ENCODE data around the gene SLF2. TPM values are rescaled to one million over a fixed set of nuclear protein-coding genes. Genes with fewer than 3 reads are reported as not detected.

The SLF2 gene
- total and polyA plus RNA-seq, 8 donors: 9.5 to 16.8 (median 11.8) TPM

DNA sequence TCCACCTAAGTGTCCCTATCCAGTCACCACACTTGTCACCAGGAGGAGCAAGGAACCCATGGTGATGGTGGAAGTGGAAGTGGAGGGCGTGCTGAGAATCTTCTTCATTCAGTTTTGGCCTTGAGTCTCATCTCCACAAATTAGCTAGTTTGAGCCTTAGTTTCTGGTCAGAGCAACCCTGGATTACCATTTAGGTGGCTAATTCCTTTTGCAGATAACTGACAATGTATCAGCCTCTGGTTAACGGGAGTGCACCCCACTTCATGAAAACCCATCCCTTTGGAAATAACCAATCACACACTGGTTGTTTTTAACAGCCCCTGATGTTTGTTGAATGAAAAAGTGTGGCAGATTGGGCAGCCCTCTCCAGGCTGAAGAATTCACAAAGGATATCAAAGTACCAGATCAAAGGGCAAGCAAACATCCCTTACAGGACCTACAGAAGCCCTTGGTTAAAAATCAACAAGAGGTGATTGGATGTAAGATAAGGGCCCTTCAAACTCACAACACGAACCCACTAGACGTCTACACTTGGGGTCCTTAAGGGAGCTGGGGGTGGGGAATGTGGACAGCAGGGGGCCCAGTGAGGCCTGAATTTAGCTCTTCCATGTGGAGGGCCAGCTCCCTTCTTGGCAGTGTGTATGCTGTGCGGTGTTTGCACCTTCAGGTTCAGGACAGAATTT, 37.1 kb upstream of the SLF2 start:
- Histone ChIP-seq H3K9me3 (no peaks in the 10 kb centered on the region), H3K4me1 (no peaks in the 10 kb centered on the region), H3K27ac (no peak overlapping the region), H3K36me3 (no peaks in the 10 kb centered on the region), H3K4me3 (no peak overlapping the region), H3K27me3 (peaks cover 0 to 8% (median 0%) of the 10 kb centered on the region in 4 donors)
- intact Hi-C loops (cut with DNase I): loop anchor here in 1 of 3 donors (10.0 kb wide), 1 partner anchor 311 kb away; no protein-coding TSS in a partner anchor
- TF ChIP-seq, protein P1, sequence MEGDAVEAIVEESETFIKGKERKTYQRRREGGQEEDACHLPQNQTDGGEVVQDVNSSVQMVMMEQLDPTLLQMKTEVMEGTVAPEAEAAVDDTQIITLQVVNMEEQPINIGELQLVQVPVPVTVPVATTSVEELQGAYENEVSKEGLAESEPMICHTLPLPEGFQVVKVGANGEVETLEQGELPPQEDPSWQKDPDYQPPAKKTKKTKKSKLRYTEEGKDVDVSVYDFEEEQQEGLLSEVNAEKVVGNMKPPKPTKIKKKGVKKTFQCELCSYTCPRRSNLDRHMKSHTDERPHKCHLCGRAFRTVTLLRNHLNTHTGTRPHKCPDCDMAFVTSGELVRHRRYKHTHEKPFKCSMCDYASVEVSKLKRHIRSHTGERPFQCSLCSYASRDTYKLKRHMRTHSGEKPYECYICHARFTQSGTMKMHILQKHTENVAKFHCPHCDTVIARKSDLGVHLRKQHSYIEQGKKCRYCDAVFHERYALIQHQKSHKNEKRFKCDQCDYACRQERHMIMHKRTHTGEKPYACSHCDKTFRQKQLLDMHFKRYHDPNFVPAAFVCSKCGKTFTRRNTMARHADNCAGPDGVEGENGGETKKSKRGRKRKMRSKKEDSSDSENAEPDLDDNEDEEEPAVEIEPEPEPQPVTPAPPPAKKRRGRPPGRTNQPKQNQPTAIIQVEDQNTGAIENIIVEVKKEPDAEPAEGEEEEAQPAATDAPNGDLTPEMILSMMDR (IDR thresholded peaks at IDR 0.05): no peak
- DNase-seq (no peak), FAIRE-seq (no peak), ATAC-seq (no peak)
- WGBS, 2 donors: 36 to 44% methylated on average over 5 of the region's 5 CpGs

DNA sequence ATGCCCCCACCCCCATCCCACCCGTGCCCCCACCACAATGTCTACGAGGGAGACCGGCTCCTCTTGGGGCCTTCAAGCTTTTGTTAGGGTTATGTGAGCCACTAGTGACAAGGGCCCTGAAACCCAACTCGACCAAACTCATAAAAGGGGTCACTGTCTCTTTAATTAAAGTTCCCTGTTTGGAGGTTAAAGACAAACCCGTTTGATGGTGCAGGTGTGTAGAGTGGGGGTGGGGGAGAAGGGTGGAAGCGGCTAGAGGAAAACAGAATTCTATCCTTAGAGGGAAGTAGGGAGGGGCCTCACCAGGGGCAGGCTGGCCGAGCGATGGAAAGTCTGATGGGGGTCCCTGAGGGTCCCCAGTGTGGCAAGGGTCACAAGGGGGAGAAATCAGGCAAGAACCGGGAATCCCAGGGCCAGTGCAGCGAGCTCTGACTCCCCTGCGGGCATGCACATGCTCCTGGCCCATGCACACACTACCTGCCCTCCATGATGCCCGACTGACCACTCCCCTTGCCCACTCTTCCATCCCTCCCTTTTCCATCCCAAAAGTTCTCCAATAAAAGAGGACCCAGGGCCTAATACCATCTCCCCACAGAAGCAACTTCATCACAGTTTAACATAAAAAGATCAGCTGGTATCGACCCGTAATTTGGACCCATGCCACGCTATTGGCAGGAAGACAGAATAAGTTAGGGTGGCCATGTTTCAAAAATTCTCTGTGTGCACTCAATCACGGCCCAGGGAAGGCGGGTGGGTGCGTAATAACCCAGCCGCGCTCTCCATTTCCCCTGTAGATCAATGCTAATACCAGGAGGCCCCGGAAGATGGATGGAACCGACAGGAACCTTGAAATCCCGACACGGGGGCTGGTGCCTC, 35.9 kb upstream of the SLF2 start:
- Histone ChIP-seq H3K27ac (no peak overlapping the region), H3K36me3 (no peaks in the 10 kb centered on the region), H3K27me3 (peaks cover 0 to 8% (median 0%) of the 10 kb centered on the region in 4 donors), H3K4me1 (no peaks in the 10 kb centered on the region), H3K9me3 (no peaks in the 10 kb centered on the region), H3K4me3 (no peak overlapping the region)
- WGBS, 2 donors: 23 to 28% methylated on average over 24 of the region's 24 CpGs
- no peak for ATAC-seq
- TF ChIP-seq, protein P1 (IDR thresholded peaks at IDR 0.05): no peak
- DNase-seq: no peak
- intact Hi-C loops (cut with DNase I): loop anchor here in 1 of 3 donors (10.0 kb wide), 1 partner anchor 312 kb away; no protein-coding TSS in a partner anchor
- FAIRE-seq: no peak

DNA sequence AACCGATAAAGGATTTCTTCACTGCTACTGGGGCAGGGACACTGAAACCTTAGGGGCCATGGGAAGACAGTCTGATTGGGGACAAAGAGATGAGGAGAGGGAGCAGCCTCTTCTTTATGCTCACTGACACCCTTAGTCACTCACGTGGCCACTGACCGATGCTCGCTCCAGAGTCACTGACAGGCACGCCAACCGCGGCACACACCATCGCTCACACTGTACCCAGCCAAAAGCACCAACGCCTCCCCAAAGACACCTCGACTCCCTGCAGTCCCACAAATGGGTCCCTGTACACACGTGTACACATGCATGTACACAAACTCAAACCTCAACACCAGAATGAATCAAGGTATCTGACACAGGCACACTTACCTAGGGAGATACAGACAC, 35.3 kb upstream of the SLF2 start:
- no peak for DNase-seq
- H3K27me3 ChIP-seq: peaks cover 0 to 8% (median 0%) of the 10 kb centered on the region in 4 donors
- intact Hi-C loops (cut with DNase I): loop anchor here in 1 of 3 donors (10.0 kb wide), 1 partner anchor 313 kb away; no protein-coding TSS in a partner anchor

DNA sequence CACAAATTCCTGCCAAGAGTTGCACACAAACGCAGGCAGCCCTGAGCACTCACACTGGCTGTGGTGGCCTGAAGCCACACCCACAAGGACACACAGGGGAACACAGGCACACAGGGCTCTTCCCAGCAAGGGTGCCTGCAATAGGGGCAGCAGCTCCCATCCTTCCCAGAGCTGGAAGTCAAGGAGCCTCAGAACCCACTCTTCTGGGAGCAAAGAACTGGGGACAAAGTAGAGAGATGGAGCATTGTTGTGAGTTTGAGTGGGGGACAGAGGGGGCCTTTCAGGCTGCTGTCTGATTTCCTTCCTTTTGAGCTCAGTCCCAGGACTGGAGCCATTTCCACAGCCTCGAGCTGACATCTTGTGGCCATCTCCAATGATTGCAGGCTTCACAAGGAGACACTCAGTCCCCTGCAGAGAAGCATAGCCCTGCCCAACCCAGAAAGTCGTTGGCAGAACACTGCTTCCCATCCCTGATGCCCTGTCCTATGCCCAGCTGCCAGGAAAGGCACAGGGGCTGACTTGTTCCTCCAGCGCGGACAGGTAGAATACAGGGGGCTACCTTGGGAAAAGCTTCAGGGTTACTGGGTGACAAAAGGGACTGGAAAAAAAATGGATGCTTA, 34.4 kb upstream of the SLF2 start:
- FAIRE-seq (no peak), ATAC-seq (peak; percentile 58 to 93 (median 88)), DNase-seq (peak in 2 of 6 donors; percentile 13 to 47)
- Histone ChIP-seq H3K4me3 (no peak overlapping the region), H3K4me1 (no peaks in the 10 kb centered on the region), H3K9me3 (no peaks in the 10 kb centered on the region), H3K36me3 (no peaks in the 10 kb centered on the region), H3K27ac (no peak overlapping the region), H3K27me3 (peaks cover 0 to 2% (median 0%) of the 10 kb centered on the region in 4 donors)
- TF ChIP-seq, protein P1 (IDR thresholded peaks at IDR 0.05): peak in 3 of 4 donors; percentile 18 to 28 (median 22)
- WGBS, 2 donors: 13 to 17% methylated on average over 5 of the region's 5 CpGs
- intact Hi-C loops (cut with DNase I): loop anchor here in 1 of 3 donors (10.0 kb wide), 1 partner anchor 314 kb away; no protein-coding TSS in a partner anchor

More for the DNA sequence above, 35.3 kb upstream of the SLF2 start:
- no peak overlapping the region for H3K27ac ChIP-seq
- H3K36me3 ChIP-seq: no peaks in the 10 kb centered on the region
- no peaks in the 10 kb centered on the region for H3K4me1 ChIP-seq
- no peak overlapping the region for H3K4me3 ChIP-seq
- no peaks in the 10 kb centered on the region for H3K9me3 ChIP-seq
- TF ChIP-seq, protein P1 (IDR thresholded peaks at IDR 0.05): no peak
- ATAC-seq (no peak), FAIRE-seq (no peak)
- WGBS, 2 donors: 64 to 77% methylated on average over 11 of the region's 11 CpGs

Data from pancreas (tissue), 10 donors.